GM23248 (cell line): Measurements from ENCODE around the gene DUSP19.

ENCODE experiments used
- EZH2 ChIP-seq: fragments of 200-600 bp; sonication (generic); IDR thresholded peaks from 2 replicates; pipeline ENCODE4 v1.6.1; 2018; ENCODE audit warnings: antibody characterized with exemption, mild to moderate bottlenecking; ENCODE audit not compliant: insufficient read depth, poor library complexity, severe bottlenecking
- EZH2phosphoT487 ChIP-seq: fragments of 200-600 bp; sonication (generic); IDR thresholded peaks from 2 replicates; pipeline ENCODE4 v1.6.1; 2018; ENCODE audit warnings: antibody characterized with exemption, moderate library complexity, mild to moderate bottlenecking, low read depth; ENCODE audit not compliant: insufficient read depth

GRCh38 chr2:183035298-183035953, 43.1 kb upstream of the DUSP19 start:
- no peak for TF ChIP-seq EZH2
- TF ChIP-seq EZH2phosphoT487 = 0 out of 2 replicates have a peak, but pooled peaks have one; percentile 30
